Right lobe of liver (tissue), 6 donors: ENCODE results near the gene GNAI3. TPM values are rescaled to one million over a fixed set of nuclear protein-coding genes. Genes with fewer than 3 reads are reported as not detected.

Source experiments
- ATAC-seq, 4 donors: fragments of 200-7000 bp; cut with Tn5 transposase; one replicate each; pipeline ENCODE4 v1.9.1; 2020; ENCODE audit warnings: mild to moderate bottlenecking in 4 of 4, moderate library complexity in 4 of 4
- DNase-seq, 3 donors: peaks; one replicate each; pipeline ENCODE4 v3.0.0-alpha.2; 2020
- H3K27ac ChIP-seq, 3 donors: fragments of 200-600 bp; one replicate each; pipeline ENCODE4 v1.8.0; 2022
- H3K27me3 ChIP-seq, 2 donors: fragments of 200-600 bp; one replicate each; pipeline ENCODE4 v1.8.0; 2022
- H3K36me3 ChIP-seq, 4 donors: fragments of 200-600 bp; sonication (generic) in 1 of 4; one replicate each; pipeline versions ENCODE4 v1.5.1 to v1.8.0; 2017 to 2022; ENCODE audit warnings: control low read depth in 1 of 4
- H3K4me1 ChIP-seq, 4 donors: fragments of 200-600 bp; sonication (generic) in 1 of 4; one replicate each; pipeline versions ENCODE4 v1.5.1 to v1.8.0; 2017 to 2022; ENCODE audit warnings: control low read depth in 1 of 4
- H3K4me3 ChIP-seq, 3 donors: fragments of 200-600 bp; one replicate each; pipeline ENCODE4 v1.8.0; 2022
- H3K9me3 ChIP-seq, 4 donors: fragments of 200-600 bp; sonication (generic) in 1 of 4; one replicate each; pipeline versions ENCODE4 v1.5.1 to v1.8.0; 2017 to 2022; ENCODE audit warnings: control low read depth in 1 of 4
- CTCF ChIP-seq, 4 donors: fragments of 200-600 bp in 3 of 4; fragments of 450-650 bp in 1 of 4; IDR thresholded peaks; one replicate each; pipeline versions ENCODE4 v1.5.1 to v1.8.0; 2016 to 2022; ENCODE audit warnings: antibody characterized with exemption in 4 of 4, mild to moderate bottlenecking in 2 of 4
- POLR2A ChIP-seq: fragments of 450-650 bp; IDR thresholded peaks from one replicate; pipeline ENCODE4 v1.6.1; 2017; ENCODE audit warnings: antibody characterized with exemption, mild to moderate bottlenecking
- WGBS: methylation state at CpG from one replicate; pipeline ENCODE4 v1.1.6; 2018; ENCODE audit warnings: low coverage, low lambda C conversion rate; ENCODE audit not compliant: insufficient coverage; ENCODE audit errors: missing lambda C conversion rate; 5-methylcytosine and 5-hydroxymethylcytosine counted together
- intact Hi-C, 2 donors: fragments of 100-400 bp; cut with DNase I; formaldehyde crosslinking; loops; one replicate each; pipeline versions ENCODE4 v1.11.2 to v1.14.1; 2022
- total RNA-seq, 6 experiments: library from RNA; depleted of rRNA in 2 of 6; stranded (reverse); fragments of >200 nt in 2 of 6; fragmentation: NEBNext Ultra II Directional in 3 of 6; extraction: Animal tissue kit (Norgen Biotek cat#: 25700) in 3 of 6; gene quantifications; one replicate each; pipeline versions ENCODE4 v1.1.0 to v1.2.4, GENCODE V29; 2016 to 2023
- donor health status: DM: no; HTN: yes; CAD: no.
- donor health status: DM: no; HTN: no; CAD: no.
- donor health status: DM: no; HTN: no; CAD: no.
- donor health status: DM: no; HTN: yes; CAD: no.
- donor health status: DM: no; HTN: yes; CAD: no.

Gene GNAI3
- total RNA-seq, 6 experiments from 2014 or later, result 2.5 to 4.3 (median 3.3) TPM

DNA sequence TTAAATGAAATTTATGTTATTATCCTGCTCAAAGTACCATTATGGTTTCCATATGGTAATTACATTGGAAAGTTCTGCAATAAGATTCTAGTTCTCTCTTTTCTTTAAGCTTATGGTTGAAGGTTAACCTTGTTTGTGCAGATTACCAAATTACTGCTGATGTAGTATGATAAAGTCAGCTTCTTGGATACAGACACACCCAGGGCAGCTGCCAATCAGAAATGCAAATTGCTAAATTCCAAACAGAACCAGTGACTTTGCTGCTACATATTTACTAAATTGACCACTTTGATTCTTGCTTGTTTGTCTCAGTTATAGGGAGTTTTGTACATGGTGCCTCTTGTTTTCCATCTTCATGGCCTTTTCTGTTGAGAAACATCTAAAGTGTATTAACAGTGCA lies 44.5 kb downstream of the GNAI3 start:
- no peaks in the 10 kb centered on the region for H3K27me3 ChIP-seq
- DNase-seq, result no peak
- peaks cover 0 to 30% (median 7%) of the 10 kb centered on the region in 4 donors for H3K36me3 ChIP-seq
- peaks cover 0 to 10% (median 0%) of the 10 kb centered on the region in 4 donors for H3K4me1 ChIP-seq
- intact Hi-C loops, result no loop called here
- ATAC-seq, result no peak
- no peak overlapping the region for H3K27ac ChIP-seq
- no peaks in the 10 kb centered on the region for H3K9me3 ChIP-seq
- TF ChIP-seq POLR2A (no peak), CTCF (IDR thresholded peaks at IDR 0.05) (no peak)
- no peak overlapping the region for H3K4me3 ChIP-seq

GRCh38 chr1:109595531-109595930 lies 47.1 kb downstream of the GNAI3 start:
- TF ChIP-seq CTCF (IDR thresholded peaks at IDR 0.05), result no peak
- no peak for TF ChIP-seq POLR2A
- WGBS, result 86% methylated on average over 2 of the region's 2 CpGs
- Histone ChIP-seq H3K27me3 (no peaks in the 10 kb centered on the region), H3K4me1 (no peaks in the 10 kb centered on the region), H3K9me3 (no peaks in the 10 kb centered on the region), H3K4me3 (no peak overlapping the region), H3K27ac (no peak overlapping the region), H3K36me3 (peaks cover 0 to 32% (median 7%) of the 10 kb centered on the region in 4 donors)
- intact Hi-C loops, result no loop called here
- ATAC-seq (no peak), DNase-seq (no peak)

GRCh38 chr1:109598156-109598555 lies 49.7 kb downstream of the GNAI3 start:
- no peak overlapping the region for H3K27ac ChIP-seq
- DNase-seq (no peak), ATAC-seq (no peak)
- no peaks in the 10 kb centered on the region for H3K27me3 ChIP-seq
- TF ChIP-seq CTCF (IDR thresholded peaks at IDR 0.05) (no peak), POLR2A (no peak)
- 83% methylated on average over 1 of the region's 1 CpG for WGBS
- H3K4me1 ChIP-seq, result no peaks in the 10 kb centered on the region
- peaks cover 0 to 16% (median under 1%) of the 10 kb centered on the region in 4 donors for H3K36me3 ChIP-seq
- H3K4me3 ChIP-seq, result no peak overlapping the region
- no peaks in the 10 kb centered on the region for H3K9me3 ChIP-seq
- intact Hi-C loops, result no loop called here

DNA sequence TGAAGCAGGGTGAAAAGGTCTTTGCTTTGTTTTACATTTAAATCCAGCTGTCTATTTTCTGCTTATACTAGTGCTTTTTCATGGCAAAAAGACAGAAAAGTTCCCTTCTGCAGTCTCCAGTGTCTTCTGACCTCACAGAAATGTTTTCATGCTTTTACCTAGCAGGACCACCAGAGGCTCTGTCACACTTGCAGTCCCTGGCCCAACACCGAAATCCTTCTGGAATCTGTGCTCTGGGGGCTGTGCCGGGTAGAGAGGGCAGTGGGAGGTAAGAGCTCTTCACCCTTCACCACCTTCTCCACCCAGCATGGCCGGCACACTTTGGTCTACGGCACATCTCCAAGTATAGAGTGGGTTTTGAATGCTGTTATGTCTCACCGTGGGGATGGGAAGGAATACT lies 50.2 kb downstream of the GNAI3 start:
- peaks cover 0 to 16% (median 0%) of the 10 kb centered on the region in 4 donors for H3K36me3 ChIP-seq
- DNase-seq (no peak), ATAC-seq (no peak)
- H3K9me3 ChIP-seq, result no peaks in the 10 kb centered on the region
- no peak for TF ChIP-seq POLR2A
- TF ChIP-seq CTCF (IDR thresholded peaks at IDR 0.05), result no peak
- no peaks in the 10 kb centered on the region for H3K4me1 ChIP-seq
- intact Hi-C loops, result no loop called here
- H3K27ac ChIP-seq, result no peak overlapping the region
- no peaks in the 10 kb centered on the region for H3K27me3 ChIP-seq
- no peak overlapping the region for H3K4me3 ChIP-seq
- WGBS, result 82% methylated on average over 2 of the region's 5 CpGs

GRCh38 chr1:109603229-109603628 lies 54.8 kb downstream of the GNAI3 start:
- H3K4me1 ChIP-seq, result no peaks in the 10 kb centered on the region
- ATAC-seq, result no peak
- no peak for DNase-seq
- no peak overlapping the region for H3K27ac ChIP-seq
- TF ChIP-seq CTCF (IDR thresholded peaks at IDR 0.05), result no peak
- TF ChIP-seq POLR2A, result no peak
- H3K4me3 ChIP-seq, result no peak overlapping the region
- no peaks in the 10 kb centered on the region for H3K27me3 ChIP-seq
- no peaks in the 10 kb centered on the region for H3K9me3 ChIP-seq
- intact Hi-C loops, result no loop called here
- 100% methylated on average over 3 of the region's 3 CpGs for WGBS
- peaks cover 0 to 6% (median 0%) of the 10 kb centered on the region in 4 donors for H3K36me3 ChIP-seq
